Activated effector memory CD4-positive, alpha-beta T cell treated with anti-CD3 and anti-CD28 coated beads, Interleukin-2, amount 50 U/mL, for 16 hours (primary cell): Measurements from ENCODE around the gene C16orf54.
A peak's percentile ranks its signal among the peaks of the same experiment; 100 is the strongest.
"Not testable (repeated sequence)": the region's sequence is repeated elsewhere in the genome, so short reads cannot be mapped to it uniquely, and the experiment has no call there.

Source experiments
- DNase-seq: peaks from one replicate; pipeline ENCODE4 v3.0.0-alpha.2; 2020

Gene C16orf54

DNA sequence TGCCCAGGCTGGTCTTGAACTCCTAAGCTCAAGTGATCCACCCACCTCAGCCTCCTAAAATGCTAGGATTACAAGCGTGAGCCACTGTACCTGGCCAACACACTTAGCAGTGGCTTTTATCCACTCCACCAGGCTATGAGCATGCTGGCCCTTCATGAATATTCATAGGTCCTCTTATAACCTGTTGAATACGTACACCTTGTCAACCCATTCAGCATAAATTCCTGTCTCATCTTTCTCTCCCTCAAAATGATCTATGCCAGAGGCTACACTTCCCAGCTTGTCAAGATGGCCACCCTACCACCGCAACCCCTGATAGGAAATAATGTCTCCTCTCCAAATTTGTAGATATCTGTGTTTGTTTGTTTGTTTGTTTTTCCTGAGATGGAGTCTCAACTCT, 21.3 kb upstream of the C16orf54 start:
- no peak for DNase-seq

DNA sequence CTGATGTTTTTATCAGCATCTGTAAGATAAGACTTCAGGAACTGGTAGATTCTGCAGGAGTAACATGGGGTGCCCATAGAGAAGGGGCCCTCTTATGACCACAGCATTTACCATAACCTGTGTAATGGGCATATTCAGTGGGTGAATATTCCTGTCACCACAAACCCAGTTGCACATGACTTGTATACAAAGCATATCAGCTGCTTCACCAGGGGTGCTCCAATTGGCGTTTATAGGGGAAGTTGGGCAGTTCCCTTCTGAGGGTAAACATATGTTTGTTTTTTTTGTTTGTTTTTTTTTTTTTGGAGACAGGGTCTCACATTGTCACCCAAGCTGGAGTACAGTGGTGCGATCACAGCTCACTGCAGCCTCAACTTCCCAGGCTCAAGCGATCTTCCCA, 20.8 kb upstream of the C16orf54 start:
- DNase-seq: no peak

- DNase-seq: no peak
Observed at GRCh38 chr16:29765167-29766032, 19.6 kb upstream of the C16orf54 start.

DNA sequence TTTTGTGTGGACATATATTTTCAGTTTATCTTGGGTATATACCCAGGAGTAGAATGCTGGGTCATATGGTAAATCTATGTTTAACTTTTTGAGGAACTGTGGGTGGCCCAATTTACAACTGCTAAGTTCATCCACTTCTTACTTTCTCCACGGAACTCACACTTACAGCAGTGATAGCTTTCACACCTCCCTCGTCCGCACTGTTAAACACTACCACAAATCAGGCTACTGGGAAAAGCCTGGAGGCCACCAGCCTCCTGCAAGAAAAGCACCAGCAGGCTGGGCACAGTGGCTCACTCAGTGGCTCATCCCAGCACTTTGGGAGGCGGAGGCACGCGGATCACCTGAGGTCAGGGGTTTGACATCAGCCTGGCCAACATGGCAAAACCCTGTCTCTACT, 17.5 kb upstream of the C16orf54 start:
- no peak for DNase-seq

DNA sequence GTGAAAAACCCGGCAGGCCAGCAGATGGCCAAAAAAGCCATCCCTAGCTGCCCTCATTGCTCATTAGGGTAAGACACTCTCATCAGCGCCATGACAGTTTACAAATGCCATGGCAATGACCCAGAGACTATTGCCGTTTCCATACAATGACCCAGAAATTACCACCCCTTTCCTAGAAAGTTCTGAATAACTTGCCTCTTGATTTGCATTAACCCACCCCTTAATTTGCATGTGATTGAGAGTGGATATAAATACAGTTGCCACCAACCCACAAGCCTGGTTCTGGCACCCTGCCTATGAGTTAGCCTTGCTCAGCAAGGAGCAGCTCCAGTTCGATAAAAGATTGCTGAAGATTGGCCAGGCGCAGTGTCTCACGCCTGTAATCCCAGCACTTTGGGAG, 16.1 kb upstream of the C16orf54 start:
- no peak for DNase-seq

DNA sequence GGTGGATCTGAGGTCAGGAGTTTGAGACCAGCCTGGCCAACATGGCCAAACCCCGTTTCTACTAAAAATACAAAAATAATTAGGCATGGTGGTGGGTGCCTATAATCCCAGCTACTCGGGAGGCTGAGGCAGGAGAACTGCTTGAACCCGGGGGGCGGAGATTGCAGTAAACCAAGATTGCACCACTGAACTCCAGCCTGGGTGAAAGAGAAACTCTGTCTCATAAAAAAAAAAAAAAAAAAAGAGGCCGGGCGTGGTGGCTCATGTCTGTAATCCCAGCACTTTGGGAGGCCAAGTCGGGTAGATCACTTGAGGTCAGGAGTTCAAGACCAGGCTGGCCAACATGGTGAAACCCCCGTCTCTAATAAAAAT, 15.5 kb upstream of the C16orf54 start:
- DNase-seq: not testable (repeated sequence)

DNA sequence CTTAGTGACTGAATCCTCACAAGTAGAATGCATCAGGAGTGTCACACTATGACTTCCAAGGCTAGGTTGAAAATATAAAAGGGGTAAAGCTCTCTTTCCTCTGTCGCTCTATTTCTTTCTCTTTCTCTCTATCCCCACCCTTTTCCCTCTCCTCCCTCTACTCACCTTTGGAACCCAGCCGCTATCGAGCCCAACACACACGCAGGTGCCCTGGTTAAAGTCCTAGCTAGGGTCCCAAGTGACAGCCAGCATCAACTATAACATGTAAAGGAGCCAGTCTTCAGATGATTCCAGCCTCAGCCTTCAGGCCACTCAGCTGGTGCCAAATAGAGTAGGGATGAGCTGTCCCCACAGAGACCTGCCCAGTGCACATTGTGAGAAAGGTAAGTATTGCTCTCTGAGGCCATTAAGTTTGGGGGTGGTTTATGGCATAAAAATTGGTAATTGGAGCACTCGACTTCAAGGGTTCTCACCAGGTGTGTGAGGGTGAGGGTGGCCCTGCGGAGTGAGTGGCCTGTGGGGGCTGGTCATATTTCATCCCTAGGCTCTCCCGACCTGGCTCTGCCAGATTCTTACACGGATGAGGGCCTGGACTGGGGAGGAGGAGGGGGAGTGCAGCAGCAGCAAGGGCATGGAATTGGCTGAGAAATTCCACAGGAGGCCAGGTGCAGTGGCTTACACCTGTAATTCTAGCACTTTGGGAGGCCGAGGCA, 14.9 kb upstream of the C16orf54 start:
- no peak for DNase-seq

GRCh38 chr16:29757950-29758466, 12.2 kb upstream of the C16orf54 start:
- DNase-seq: no peak

DNA sequence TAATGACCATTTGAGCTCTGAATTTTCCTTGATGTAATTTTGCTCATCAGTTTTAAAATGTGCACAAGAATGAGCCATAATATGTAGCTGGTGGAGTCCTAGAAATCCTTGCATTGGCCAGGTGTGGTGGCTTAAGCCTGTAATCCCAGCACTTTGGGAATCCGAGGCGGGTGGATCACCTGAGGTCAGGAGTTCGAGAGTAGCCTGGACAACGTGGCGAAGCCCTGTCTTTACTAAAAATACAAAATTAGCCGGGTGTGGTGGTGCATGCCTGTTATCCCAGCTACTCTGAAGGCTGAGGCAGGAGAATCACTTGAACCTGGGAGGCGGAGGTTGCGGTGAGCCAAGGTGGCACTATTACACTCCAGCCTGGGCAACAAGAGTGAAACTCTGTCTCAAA, 11.3 kb upstream of the C16orf54 start:
- DNase-seq: not testable (repeated sequence)

- no peak for DNase-seq
Observed at GRCh38 chr16:29756654-29757053, 10.9 kb upstream of the C16orf54 start.

DNA sequence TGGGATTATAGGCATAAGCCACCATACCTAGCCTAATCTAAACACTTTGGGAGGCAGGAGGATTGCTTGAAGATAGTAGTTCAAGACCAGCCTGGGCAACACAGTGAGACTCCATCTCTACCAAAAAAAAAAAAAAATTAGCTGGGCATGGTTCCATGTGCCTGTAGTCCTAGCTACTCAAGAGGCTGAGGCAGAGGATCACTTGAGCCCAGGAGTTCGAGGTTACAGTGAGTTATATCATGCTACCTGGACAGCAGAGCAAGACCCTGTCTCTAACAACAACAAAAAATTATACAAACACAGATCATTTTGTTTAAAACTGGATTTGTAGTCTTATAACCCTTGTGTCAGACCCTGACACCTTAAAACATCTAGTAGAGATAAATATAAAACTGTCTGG, 7.7 kb upstream of the C16orf54 start:
- no peak for DNase-seq

DNA sequence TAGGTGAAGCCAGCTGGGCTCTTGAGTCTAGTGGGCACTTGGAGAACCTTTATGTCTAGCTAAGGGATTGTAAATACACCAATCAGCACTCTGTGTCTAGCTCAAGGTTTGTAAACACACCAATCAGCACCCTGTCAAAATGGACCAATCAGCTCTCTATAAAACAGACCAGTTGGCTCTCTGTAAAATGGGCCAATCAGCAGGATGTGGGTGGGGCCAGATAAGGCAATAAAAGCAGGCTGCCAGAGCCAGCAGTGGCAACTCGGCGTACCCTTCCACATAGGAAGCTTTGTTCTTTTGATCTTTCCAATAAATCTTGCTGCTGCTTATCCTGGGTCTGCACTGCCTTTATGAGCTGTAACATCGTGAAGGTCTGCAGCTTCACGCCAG, 3.0 kb upstream of the C16orf54 start:
- not testable (repeated sequence) for DNase-seq

GRCh38 chr16:29747947-29748759, 2.4 kb upstream of the C16orf54 start:
- DNase-seq: no peak

DNA sequence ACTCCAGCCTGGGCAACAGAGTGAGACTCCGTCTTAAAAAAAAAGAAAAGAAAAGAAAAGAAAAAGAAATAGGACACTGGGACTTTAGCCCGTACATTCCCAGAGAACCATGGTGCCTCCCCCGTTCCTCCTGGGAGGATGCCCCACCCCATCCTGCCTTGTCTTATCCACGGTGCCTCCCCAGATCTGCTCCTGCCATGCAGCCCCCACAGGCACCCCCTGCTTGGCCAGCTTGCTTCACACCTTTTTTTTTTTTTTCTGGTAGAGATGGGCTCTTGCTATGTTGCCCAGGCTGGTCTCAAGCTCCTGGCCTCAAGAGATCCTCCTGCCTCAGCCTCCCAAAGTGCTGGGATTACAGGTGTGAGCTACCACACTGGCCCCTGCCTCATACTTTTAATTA, 728 bp upstream of the C16orf54 start:
- peak; percentile 65 for DNase-seq

- DNase-seq: peak; percentile 81
Observed at GRCh38 chr16:29745121-29745852, 503 bp downstream of the C16orf54 start.

GRCh38 chr16:29744541-29745101, 1.2 kb downstream of the C16orf54 start:
- DNase-seq: no peak

DNA sequence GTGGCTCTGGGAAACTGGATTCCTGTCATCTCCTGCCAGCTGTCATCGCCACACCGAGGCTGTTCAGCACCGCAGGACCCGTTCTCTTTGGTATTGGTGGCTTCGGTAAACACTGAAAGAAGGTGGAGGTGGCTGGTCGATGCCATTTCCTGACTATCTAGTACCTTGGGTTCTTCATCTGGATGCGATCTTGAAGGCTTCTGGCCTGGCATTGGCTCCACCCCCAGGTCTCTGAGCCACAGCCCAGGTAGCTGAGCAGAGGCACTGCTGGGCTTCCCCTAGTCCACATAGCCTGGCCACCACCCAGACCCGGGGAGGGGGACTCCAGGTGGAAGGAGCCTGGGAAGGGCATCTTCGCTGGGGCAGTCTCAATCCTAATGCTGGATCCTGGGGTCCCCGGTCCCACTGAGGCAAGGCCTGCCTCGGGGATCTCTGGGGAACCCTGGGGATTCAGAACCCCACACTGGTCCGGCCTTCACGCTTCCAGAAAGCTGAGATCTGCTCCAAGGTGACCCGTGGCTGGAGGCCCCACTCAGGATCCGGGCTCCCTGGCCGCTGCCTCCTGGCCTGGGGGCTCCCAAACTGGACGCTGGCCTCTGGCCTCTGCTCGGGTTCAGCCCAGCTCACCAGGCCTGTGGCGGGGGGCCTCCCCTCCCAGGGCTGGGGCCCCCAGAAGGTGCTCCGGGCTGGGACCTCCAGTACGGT, 1.8 kb downstream of the C16orf54 start:
- DNase-seq: peak; percentile 81

DNA sequence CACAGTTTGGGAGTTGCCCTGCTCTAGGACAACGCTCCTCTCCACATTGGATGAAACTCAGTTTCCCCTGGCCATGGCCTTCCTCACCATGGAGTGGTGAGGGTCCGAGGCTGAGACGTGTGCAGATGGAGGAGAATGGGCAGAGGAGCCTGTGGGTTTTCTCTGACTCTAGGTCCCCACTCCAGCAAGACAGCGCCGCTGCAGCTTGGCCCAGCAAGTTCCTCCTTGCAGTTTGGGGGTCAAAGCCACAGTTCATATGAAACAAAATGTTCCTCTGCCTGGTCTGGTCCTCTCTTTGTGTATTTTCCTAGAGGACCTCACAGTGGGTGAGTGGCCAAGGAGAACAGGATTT, 2.3 kb downstream of the C16orf54 start:
- no peak for DNase-seq

GRCh38 chr16:29742683-29743275, 3.0 kb downstream of the C16orf54 start:
- no peak for DNase-seq

GRCh38 chr16:29740630-29741015, 5.2 kb downstream of the C16orf54 start:
- not testable (repeated sequence) for DNase-seq

- not testable (repeated sequence) for DNase-seq
Observed at GRCh38 chr16:29739927-29740629, 5.7 kb downstream of the C16orf54 start.
